ENCODE measurements around the gene TMEM91.
"Not testable (repeated sequence)": the region's sequence is repeated elsewhere in the genome, so short reads cannot be mapped to it uniquely, and the experiment has no call there.

TMEM91 gene

DNA sequence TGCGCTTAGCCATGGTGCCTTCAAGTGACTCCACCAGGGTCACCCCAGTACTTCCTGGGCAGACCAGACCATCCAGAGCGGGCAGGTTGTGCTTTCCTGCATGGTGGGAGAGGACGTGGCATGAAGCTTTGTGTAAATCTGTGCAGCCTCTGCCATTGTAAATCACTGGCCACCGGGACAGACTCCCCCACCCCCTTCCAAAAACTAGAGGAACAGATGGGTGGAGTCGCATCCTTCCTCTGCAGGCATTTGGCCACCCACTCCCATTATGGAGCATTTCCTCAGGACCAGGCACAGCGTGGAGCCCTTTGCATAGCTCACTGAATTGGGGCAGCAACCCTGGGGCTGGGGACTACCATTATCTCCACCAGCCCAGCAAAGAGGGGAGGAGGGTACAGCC, 29.4 kb downstream of the TMEM91 start:
- H3K4me2 ChIP-seq (ENCODE audit: low read depth, low read length, poor library complexity, severe bottlenecking): no peak overlapping the region
- H3K9me3 ChIP-seq (ENCODE audit: insufficient read depth, low read depth, low read length): no peaks in the 10 kb centered on the region
- H2AFZ ChIP-seq (ENCODE audit: low read length): no peak overlapping the region
- no peaks in the 10 kb centered on the region for H4K20me1 ChIP-seq (ENCODE audit: insufficient read depth, low read length, poor library complexity, severe bottlenecking)
- no peak overlapping the region for H3K9ac ChIP-seq (ENCODE audit: low read depth, low read length, poor library complexity, severe bottlenecking)
- no peaks in the 10 kb centered on the region for H3F3A ChIP-seq (ENCODE audit: low read depth)
- no peaks in the 10 kb centered on the region for H3K27me3 ChIP-seq (ENCODE audit: insufficient read depth, low read length, poor library complexity, severe bottlenecking)
- peaks cover 8% of the 10 kb centered on the region; the same call in 1 of the 2 replicates for H3K79me2 ChIP-seq (ENCODE audit: insufficient read depth, low read length)
- no peaks in the 10 kb centered on the region for H3K4me1 ChIP-seq (ENCODE audit: insufficient read depth, low read length, poor library complexity, severe bottlenecking)
- no peaks in the 10 kb centered on the region for H3K9me2 ChIP-seq (replicated peaks; ENCODE audit: low read depth, low read length)
- H3K4me3 ChIP-seq (ENCODE audit: low read length, poor library complexity, severe bottlenecking): no peak overlapping the region
- TF ChIP-seq, protein P1, sequence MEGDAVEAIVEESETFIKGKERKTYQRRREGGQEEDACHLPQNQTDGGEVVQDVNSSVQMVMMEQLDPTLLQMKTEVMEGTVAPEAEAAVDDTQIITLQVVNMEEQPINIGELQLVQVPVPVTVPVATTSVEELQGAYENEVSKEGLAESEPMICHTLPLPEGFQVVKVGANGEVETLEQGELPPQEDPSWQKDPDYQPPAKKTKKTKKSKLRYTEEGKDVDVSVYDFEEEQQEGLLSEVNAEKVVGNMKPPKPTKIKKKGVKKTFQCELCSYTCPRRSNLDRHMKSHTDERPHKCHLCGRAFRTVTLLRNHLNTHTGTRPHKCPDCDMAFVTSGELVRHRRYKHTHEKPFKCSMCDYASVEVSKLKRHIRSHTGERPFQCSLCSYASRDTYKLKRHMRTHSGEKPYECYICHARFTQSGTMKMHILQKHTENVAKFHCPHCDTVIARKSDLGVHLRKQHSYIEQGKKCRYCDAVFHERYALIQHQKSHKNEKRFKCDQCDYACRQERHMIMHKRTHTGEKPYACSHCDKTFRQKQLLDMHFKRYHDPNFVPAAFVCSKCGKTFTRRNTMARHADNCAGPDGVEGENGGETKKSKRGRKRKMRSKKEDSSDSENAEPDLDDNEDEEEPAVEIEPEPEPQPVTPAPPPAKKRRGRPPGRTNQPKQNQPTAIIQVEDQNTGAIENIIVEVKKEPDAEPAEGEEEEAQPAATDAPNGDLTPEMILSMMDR (conservative IDR thresholded peaks at IDR 0.05; ENCODE audit: low read length): no peak
- TF ChIP-seq EZH2phosphoT487 (IDR thresholded peaks at IDR 0.05; ENCODE audit: borderline replicate concordance): no peak
- H3K36me3 ChIP-seq (ENCODE audit: insufficient read depth, low read length): no peaks in the 10 kb centered on the region

DNA sequence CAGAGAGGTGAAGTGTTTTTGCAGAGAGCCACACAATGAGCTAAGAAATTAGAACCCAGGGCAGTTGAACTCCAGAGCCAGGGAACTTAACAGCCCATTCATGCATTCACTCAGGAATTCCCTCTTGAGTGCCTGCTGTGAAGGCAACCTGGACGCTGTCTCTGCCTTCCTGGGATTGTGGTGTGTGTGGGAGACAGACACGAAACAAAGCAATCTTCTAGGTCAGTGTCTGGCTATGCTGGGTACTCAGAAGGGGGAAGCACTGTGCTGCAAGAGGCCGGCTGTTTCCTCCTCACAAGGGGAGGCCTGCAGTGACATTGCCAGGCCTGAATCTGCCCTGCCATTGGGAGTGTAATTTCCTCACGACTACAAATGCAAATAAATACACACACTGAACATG, 30.9 kb downstream of the TMEM91 start:
- no peaks in the 10 kb centered on the region for H3K79me2 ChIP-seq (ENCODE audit: insufficient read depth, low read length)

DNA sequence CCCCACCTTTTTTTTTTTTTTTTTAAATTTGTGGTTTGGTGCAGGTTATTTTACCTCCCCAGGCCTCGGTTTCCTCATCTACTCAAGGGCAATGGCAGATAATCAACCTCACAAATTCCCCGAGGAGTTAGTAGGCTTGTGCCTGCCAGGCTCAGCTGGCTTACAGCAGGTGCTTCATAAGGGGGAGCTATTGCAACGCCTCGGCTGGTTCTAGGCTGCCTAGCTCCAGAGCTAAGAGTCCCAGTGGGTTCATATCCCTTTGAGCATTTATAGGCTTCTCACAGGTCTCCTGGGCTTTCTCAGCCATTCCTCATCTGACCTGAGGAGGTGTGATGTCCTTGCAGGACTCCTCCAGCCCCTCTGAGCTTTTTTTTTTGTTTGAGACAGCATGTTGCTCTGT, 31.9 kb downstream of the TMEM91 start:
- no peaks in the 10 kb centered on the region for H3K4me1 ChIP-seq (ENCODE audit: insufficient read depth, low read length, poor library complexity, severe bottlenecking)
- no peaks in the 10 kb centered on the region for H3K79me2 ChIP-seq (ENCODE audit: insufficient read depth, low read length)
- H4K20me1 ChIP-seq (ENCODE audit: insufficient read depth, low read length, poor library complexity, severe bottlenecking): no peaks in the 10 kb centered on the region
- H3K9me3 ChIP-seq (ENCODE audit: insufficient read depth, low read depth, low read length): no peaks in the 10 kb centered on the region
- no peaks in the 10 kb centered on the region; the same call in 1 of the 2 replicates for H3K36me3 ChIP-seq (ENCODE audit: insufficient read depth, low read length)
- TF ChIP-seq, protein P1 (conservative IDR thresholded peaks at IDR 0.05; ENCODE audit: low read length): peak; percentile 36
- no peak for TF ChIP-seq EZH2phosphoT487 (IDR thresholded peaks at IDR 0.05; ENCODE audit: borderline replicate concordance)
- no peaks in the 10 kb centered on the region for H3F3A ChIP-seq (ENCODE audit: low read depth)
- no peak overlapping the region for H2AFZ ChIP-seq (ENCODE audit: low read length)
- H3K9ac ChIP-seq (ENCODE audit: low read depth, low read length, poor library complexity, severe bottlenecking): no peak overlapping the region
- no peak overlapping the region for H3K4me2 ChIP-seq (ENCODE audit: low read depth, low read length, poor library complexity, severe bottlenecking)
- H3K27me3 ChIP-seq (ENCODE audit: insufficient read depth, low read length, poor library complexity, severe bottlenecking): no peaks in the 10 kb centered on the region
- H3K9me2 ChIP-seq (replicated peaks; ENCODE audit: low read depth, low read length): no peaks in the 10 kb centered on the region
- H3K4me3 ChIP-seq (ENCODE audit: low read length, poor library complexity, severe bottlenecking): no peak overlapping the region

More for the DNA sequence above, 30.9 kb downstream of the TMEM91 start:
- Histone ChIP-seq H3K4me3 (ENCODE audit: low read length, poor library complexity, severe bottlenecking) (no peak overlapping the region), H2AFZ (ENCODE audit: low read length) (no peak overlapping the region), H4K20me1 (ENCODE audit: insufficient read depth, low read length, poor library complexity, severe bottlenecking) (no peaks in the 10 kb centered on the region), H3F3A (ENCODE audit: low read depth) (no peaks in the 10 kb centered on the region), H3K4me2 (ENCODE audit: low read depth, low read length, poor library complexity, severe bottlenecking) (no peak overlapping the region), H3K9me2 (replicated peaks; ENCODE audit: low read depth, low read length) (no peaks in the 10 kb centered on the region), H3K4me1 (ENCODE audit: insufficient read depth, low read length, poor library complexity, severe bottlenecking) (no peaks in the 10 kb centered on the region), H3K9me3 (ENCODE audit: insufficient read depth, low read depth, low read length) (no peaks in the 10 kb centered on the region), H3K36me3 (ENCODE audit: insufficient read depth, low read length) (no peaks in the 10 kb centered on the region; the same call in 1 of the 2 replicates), H3K27me3 (ENCODE audit: insufficient read depth, low read length, poor library complexity, severe bottlenecking) (no peaks in the 10 kb centered on the region), H3K9ac (ENCODE audit: low read depth, low read length, poor library complexity, severe bottlenecking) (no peak overlapping the region)
- no peak for TF ChIP-seq EZH2phosphoT487 (IDR thresholded peaks at IDR 0.05; ENCODE audit: borderline replicate concordance)
- TF ChIP-seq, protein P1 (conservative IDR thresholded peaks at IDR 0.05; ENCODE audit: low read length): no peak

DNA sequence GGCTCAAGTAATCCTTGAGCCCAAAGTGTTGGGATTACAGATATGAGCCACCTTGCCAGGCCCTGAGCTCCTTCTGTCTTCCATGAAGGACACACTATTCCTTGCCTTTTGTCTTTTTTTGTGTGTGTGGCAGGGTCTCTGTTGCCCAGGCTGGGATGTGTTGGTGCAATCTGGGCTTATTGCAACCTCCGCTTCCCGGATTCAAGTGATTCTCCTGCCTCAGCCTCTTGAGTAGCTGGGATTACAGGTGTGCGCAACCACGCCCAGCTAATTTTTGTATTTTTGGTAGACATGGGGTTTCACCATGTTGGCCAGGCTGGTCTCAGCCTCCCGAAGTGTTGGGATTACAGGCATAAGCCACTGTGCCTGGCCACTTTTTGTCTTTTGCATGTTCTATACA, 32.5 kb downstream of the TMEM91 start:
- H3K4me1 ChIP-seq (ENCODE audit: insufficient read depth, low read length, poor library complexity, severe bottlenecking); H3K79me2 ChIP-seq (ENCODE audit: insufficient read depth, low read length); H3F3A ChIP-seq (ENCODE audit: low read depth); H4K20me1 ChIP-seq (ENCODE audit: insufficient read depth, low read length, poor library complexity, severe bottlenecking); H3K4me3 ChIP-seq (ENCODE audit: low read length, poor library complexity, severe bottlenecking); H2AFZ ChIP-seq (ENCODE audit: low read length); H3K9ac ChIP-seq (ENCODE audit: low read depth, low read length, poor library complexity, severe bottlenecking); H3K4me2 ChIP-seq (ENCODE audit: low read depth, low read length, poor library complexity, severe bottlenecking); H3K36me3 ChIP-seq (ENCODE audit: insufficient read depth, low read length); H3K9me2 ChIP-seq (replicated peaks; ENCODE audit: low read depth, low read length); H3K27me3 ChIP-seq (ENCODE audit: insufficient read depth, low read length, poor library complexity, severe bottlenecking); H3K9me3 ChIP-seq (ENCODE audit: insufficient read depth, low read depth, low read length): not testable (repeated sequence)

All from Loucy (cell line).